HEK293 (cell line): ENCODE results near the gene CKS1B.
A peak's percentile ranks its signal among the peaks of the same experiment; 100 is the strongest.

Source experiments
- BCL11A ChIP-seq: fragments of 450-650 bp; formaldehyde crosslinking; IDR thresholded peaks from 2 replicates; pipeline ENCODE4 v1.5.1; 2016; ENCODE audit warnings: low read depth, missing biosample characterization, missing genetic modification characterization
- EGR2 ChIP-seq: fragments of 450-650 bp; formaldehyde crosslinking; IDR thresholded peaks from 2 replicates; pipeline ENCODE4 v1.5.1; 2016; ENCODE audit warnings: low read depth, missing biosample characterization, missing genetic modification characterization
- KLF7 ChIP-seq: fragments of 450-650 bp; formaldehyde crosslinking; IDR thresholded peaks from 2 replicates; pipeline ENCODE4 v1.5.1; 2016; ENCODE audit warnings: missing biosample characterization, missing genetic modification characterization, borderline replicate concordance
- REPIN1 ChIP-seq: fragments of 450-650 bp; formaldehyde crosslinking; IDR thresholded peaks from 2 replicates; pipeline ENCODE4 v1.5.1; 2017; ENCODE audit warnings: missing biosample characterization, missing genetic modification characterization, low read depth
- SALL2 ChIP-seq: fragments of 450-650 bp; formaldehyde crosslinking; IDR thresholded peaks from 2 replicates; pipeline ENCODE4 v1.5.0; 2017; ENCODE audit warnings: missing biosample characterization, mild to moderate bottlenecking, missing genetic modification characterization, borderline replicate concordance
- TCF7L2 ChIP-seq: IDR thresholded peaks from 2 replicates; pipeline ENCODE4 v1.6.1; 2011; ENCODE audit warnings: low read depth, mild to moderate bottlenecking, inconsistent platforms, low read length, moderate library complexity, borderline replicate concordance
- ZNF10 ChIP-seq: fragments of 450-650 bp; formaldehyde crosslinking; IDR thresholded peaks from 2 replicates; pipeline ENCODE4 v1.5.1; 2017; ENCODE audit warnings: missing biosample characterization, missing genetic modification characterization
- ZNF16 ChIP-seq: fragments of 450-650 bp; formaldehyde crosslinking; IDR thresholded peaks from 2 replicates; pipeline ENCODE4 v1.5.1; 2016; ENCODE audit warnings: low read depth, missing biosample characterization, missing genetic modification characterization
- ZNF184 ChIP-seq: fragments of 450-650 bp; IDR thresholded peaks from 2 replicates; pipeline ENCODE4 v1.5.1; 2018; ENCODE audit warnings: missing biosample characterization, mild to moderate bottlenecking, missing genetic modification characterization
- ZNF223 ChIP-seq: fragments of 450-650 bp; formaldehyde crosslinking; IDR thresholded peaks from 2 replicates; pipeline ENCODE4 v1.5.1; 2016; ENCODE audit warnings: missing biosample characterization, missing genetic modification characterization
- ZNF391 ChIP-seq: fragments of 450-650 bp; formaldehyde crosslinking; IDR thresholded peaks from 2 replicates; pipeline ENCODE4 v1.5.1; 2016; ENCODE audit warnings: low read depth, missing biosample characterization, missing genetic modification characterization, borderline replicate concordance
- ZNF501 ChIP-seq: fragments of 450-650 bp; formaldehyde crosslinking; IDR thresholded peaks from 2 replicates; pipeline ENCODE4 v1.5.1; 2016; ENCODE audit warnings: missing biosample characterization, missing genetic modification characterization
- ZNF514 ChIP-seq: fragments of 450-650 bp; formaldehyde crosslinking; IDR thresholded peaks from 2 replicates; pipeline ENCODE4 v1.5.1; 2016; ENCODE audit warnings: missing biosample characterization, missing genetic modification characterization
- ZNF629 ChIP-seq: fragments of 450-650 bp; formaldehyde crosslinking; IDR thresholded peaks from 2 replicates; pipeline ENCODE4 v1.5.1; 2017; ENCODE audit warnings: missing biosample characterization, missing genetic modification characterization
- ZNF658 ChIP-seq: fragments of 450-650 bp; formaldehyde crosslinking; IDR thresholded peaks from 2 replicates; pipeline ENCODE4; 2016; ENCODE audit warnings: missing biosample characterization, missing genetic modification characterization
- ZNF664 ChIP-seq: fragments of 450-650 bp; formaldehyde crosslinking; IDR thresholded peaks from 2 replicates; pipeline ENCODE4 v1.5.1; 2016; ENCODE audit warnings: missing biosample characterization, missing genetic modification characterization
- ZNF701 ChIP-seq: fragments of 450-650 bp; formaldehyde crosslinking; IDR thresholded peaks from 2 replicates; pipeline ENCODE4 v1.5.1; 2016; ENCODE audit warnings: missing biosample characterization, missing genetic modification characterization
- ZSCAN16 ChIP-seq: fragments of 450-650 bp; formaldehyde crosslinking; IDR thresholded peaks from 2 replicates; pipeline ENCODE4 v1.5.1; 2016; ENCODE audit warnings: missing biosample characterization, missing genetic modification characterization
- ZSCAN23 ChIP-seq: fragments of 450-650 bp; formaldehyde crosslinking; IDR thresholded peaks from 2 replicates; pipeline ENCODE4 v1.5.1; 2016; ENCODE audit warnings: missing biosample characterization, missing genetic modification characterization
- TF ChIP-seq, protein P1 (sequence below): fragments of 450-650 bp; formaldehyde crosslinking; IDR thresholded peaks from 2 replicates; pipeline ENCODE4 v1.5.1; 2016; ENCODE audit warnings: missing biosample characterization, missing genetic modification characterization
- TF ChIP-seq, protein P2 (sequence below): fragments of 450-650 bp; formaldehyde crosslinking; IDR thresholded peaks from 2 replicates; pipeline ENCODE4 v1.5.1; 2016; ENCODE audit warnings: missing biosample characterization, missing genetic modification characterization, borderline replicate concordance
- TF ChIP-seq, protein P3 (sequence below): fragments of 450-650 bp; formaldehyde crosslinking; IDR thresholded peaks from 2 replicates; pipeline ENCODE4 v1.5.1; 2017; ENCODE audit warnings: missing biosample characterization, missing genetic modification characterization
- TF ChIP-seq, protein P4 (sequence below): fragments of 450-650 bp; formaldehyde crosslinking; IDR thresholded peaks from 2 replicates; pipeline ENCODE4 v1.5.1; 2016; ENCODE audit warnings: missing biosample characterization, missing genetic modification characterization
- TF ChIP-seq, protein P5 (sequence below): IDR thresholded peaks from 2 replicates; pipeline ENCODE4 v1.6.1; 2011; ENCODE audit warnings: mild to moderate bottlenecking, low read depth, low read length, borderline replicate concordance
- TF ChIP-seq, protein P6 (sequence below): fragments of 450-650 bp; formaldehyde crosslinking; IDR thresholded peaks from 2 replicates; pipeline ENCODE4 v1.5.1; 2016; ENCODE audit warnings: missing biosample characterization, missing genetic modification characterization, borderline replicate concordance

CKS1B gene

DNA sequence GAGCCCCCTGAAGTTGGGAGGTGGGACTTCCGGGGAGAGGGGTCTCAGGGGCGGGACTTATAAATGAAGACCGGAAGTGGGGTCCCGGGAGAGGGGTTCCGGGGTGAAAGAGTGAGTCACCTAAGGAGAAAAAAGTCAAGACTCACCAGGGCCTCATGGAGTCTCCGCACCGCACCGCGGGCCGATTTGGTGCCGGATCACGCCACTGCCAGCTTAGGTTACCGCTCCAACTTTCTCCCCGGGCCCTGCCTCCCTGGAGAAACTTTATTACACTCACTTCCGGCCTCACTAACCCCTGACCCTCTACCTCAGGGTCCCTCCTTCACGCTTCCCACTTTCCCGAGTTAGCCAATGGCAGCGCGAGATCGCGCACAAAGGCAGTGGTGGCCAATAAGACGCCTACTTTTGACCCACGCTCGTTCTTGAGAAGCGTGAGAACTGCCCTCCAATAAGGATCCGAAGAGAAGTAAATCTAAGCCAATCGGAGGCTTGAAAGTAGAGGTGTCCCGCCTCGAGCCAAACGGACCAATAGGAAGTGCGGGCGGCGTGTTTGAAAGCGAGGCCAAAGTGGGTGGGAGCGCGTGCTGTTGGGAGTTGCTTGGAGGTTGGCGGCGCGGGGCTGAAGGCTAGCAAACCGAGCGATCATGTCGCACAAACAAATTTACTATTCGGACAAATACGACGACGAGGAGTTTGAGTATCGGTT, at the start of gene CKS1B (continued):
- TF ChIP-seq ZSCAN23 (tag by site-specific recombination) (0 out of 2 replicates have a peak, but pooled peaks have one; percentile 51), ZNF664 (no peak), ZNF391 (tag by site-specific recombination) (peak; percentile 17; the same call in 1 of the 2 replicates), ZNF184 (tag by site-specific recombination) (0 out of 2 replicates have a peak, but pooled peaks have one; percentile 40), ZNF501 (tag by site-specific recombination) (peak; percentile 78; the same call in 1 of the 2 replicates), ZSCAN16 (tag by site-specific recombination) (no peak), ZNF658 (tag by site-specific recombination) (no peak), REPIN1 (no peak), ZNF10 (tag by site-specific recombination) (no peak), SALL2 (tag by site-specific recombination) (no peak), TCF7L2 (peak; percentile 98), KLF7 (tag by site-specific recombination) (no peak), ZNF701 (tag by site-specific recombination) (no peak), ZNF514 (no peak), ZNF629 (tag by site-specific recombination) (no peak; the same call in 1 of the 2 replicates), ZNF16 (no peak), BCL11A (tag by site-specific recombination) (peak; percentile 99), ZNF223 (tag by site-specific recombination) (no peak), EGR2 (tag by site-specific recombination) (peak; percentile 87)
- TF ChIP-seq, protein P1, sequence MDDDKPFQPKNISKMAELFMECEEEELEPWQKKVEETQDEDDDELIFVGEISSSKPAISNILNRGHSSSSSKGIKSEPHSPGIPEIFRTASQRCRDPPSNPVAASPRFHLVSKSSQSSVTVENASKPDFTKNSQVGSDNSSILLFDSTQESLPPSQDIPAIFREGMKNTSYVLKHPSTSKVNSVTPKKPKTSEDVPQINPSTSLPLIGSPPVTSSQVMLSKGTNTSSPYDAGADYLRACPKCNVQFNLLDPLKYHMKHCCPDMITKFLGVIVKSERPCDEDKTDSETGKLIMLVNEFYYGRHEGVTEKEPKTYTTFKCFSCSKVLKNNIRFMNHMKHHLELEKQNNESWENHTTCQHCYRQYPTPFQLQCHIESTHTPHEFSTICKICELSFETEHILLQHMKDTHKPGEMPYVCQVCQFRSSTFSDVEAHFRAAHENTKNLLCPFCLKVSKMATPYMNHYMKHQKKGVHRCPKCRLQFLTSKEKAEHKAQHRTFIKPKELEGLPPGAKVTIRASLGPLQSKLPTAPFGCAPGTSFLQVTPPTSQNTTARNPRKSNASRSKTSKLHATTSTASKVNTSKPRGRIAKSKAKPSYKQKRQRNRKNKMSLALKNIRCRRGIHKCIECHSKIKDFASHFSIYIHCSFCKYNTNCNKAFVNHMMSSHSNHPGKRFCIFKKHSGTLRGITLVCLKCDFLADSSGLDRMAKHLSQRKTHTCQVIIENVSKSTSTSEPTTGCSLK = no peak
- TF ChIP-seq, protein P2, sequence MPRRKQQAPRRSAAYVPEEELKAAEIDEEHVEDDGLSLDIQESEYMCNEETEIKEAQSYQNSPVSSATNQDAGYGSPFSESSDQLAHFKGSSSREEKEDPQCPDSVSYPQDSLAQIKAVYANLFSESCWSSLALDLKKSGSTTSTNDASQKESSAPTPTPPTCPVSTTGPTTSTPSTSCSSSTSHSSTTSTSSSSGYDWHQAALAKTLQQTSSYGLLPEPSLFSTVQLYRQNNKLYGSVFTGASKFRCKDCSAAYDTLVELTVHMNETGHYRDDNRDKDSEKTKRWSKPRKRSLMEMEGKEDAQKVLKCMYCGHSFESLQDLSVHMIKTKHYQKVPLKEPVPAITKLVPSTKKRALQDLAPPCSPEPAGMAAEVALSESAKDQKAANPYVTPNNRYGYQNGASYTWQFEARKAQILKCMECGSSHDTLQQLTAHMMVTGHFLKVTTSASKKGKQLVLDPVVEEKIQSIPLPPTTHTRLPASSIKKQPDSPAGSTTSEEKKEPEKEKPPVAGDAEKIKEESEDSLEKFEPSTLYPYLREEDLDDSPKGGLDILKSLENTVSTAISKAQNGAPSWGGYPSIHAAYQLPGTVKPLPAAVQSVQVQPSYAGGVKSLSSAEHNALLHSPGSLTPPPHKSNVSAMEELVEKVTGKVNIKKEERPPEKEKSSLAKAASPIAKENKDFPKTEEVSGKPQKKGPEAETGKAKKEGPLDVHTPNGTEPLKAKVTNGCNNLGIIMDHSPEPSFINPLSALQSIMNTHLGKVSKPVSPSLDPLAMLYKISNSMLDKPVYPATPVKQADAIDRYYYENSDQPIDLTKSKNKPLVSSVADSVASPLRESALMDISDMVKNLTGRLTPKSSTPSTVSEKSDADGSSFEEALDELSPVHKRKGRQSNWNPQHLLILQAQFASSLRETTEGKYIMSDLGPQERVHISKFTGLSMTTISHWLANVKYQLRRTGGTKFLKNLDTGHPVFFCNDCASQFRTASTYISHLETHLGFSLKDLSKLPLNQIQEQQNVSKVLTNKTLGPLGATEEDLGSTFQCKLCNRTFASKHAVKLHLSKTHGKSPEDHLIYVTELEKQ (tag by site-specific recombination) = no peak
- TF ChIP-seq, protein P3, sequence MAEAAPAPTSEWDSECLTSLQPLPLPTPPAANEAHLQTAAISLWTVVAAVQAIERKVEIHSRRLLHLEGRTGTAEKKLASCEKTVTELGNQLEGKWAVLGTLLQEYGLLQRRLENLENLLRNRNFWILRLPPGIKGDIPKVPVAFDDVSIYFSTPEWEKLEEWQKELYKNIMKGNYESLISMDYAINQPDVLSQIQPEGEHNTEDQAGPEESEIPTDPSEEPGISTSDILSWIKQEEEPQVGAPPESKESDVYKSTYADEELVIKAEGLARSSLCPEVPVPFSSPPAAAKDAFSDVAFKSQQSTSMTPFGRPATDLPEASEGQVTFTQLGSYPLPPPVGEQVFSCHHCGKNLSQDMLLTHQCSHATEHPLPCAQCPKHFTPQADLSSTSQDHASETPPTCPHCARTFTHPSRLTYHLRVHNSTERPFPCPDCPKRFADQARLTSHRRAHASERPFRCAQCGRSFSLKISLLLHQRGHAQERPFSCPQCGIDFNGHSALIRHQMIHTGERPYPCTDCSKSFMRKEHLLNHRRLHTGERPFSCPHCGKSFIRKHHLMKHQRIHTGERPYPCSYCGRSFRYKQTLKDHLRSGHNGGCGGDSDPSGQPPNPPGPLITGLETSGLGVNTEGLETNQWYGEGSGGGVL (tag by site-specific recombination) = no peak
- TF ChIP-seq, protein P4, sequence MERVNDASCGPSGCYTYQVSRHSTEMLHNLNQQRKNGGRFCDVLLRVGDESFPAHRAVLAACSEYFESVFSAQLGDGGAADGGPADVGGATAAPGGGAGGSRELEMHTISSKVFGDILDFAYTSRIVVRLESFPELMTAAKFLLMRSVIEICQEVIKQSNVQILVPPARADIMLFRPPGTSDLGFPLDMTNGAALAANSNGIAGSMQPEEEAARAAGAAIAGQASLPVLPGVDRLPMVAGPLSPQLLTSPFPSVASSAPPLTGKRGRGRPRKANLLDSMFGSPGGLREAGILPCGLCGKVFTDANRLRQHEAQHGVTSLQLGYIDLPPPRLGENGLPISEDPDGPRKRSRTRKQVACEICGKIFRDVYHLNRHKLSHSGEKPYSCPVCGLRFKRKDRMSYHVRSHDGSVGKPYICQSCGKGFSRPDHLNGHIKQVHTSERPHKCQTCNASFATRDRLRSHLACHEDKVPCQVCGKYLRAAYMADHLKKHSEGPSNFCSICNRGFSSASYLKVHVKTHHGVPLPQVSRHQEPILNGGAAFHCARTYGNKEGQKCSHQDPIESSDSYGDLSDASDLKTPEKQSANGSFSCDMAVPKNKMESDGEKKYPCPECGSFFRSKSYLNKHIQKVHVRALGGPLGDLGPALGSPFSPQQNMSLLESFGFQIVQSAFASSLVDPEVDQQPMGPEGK (tag by site-specific recombination) = no peak; the same call in 1 of the 2 replicates
- TF ChIP-seq, protein P5, sequence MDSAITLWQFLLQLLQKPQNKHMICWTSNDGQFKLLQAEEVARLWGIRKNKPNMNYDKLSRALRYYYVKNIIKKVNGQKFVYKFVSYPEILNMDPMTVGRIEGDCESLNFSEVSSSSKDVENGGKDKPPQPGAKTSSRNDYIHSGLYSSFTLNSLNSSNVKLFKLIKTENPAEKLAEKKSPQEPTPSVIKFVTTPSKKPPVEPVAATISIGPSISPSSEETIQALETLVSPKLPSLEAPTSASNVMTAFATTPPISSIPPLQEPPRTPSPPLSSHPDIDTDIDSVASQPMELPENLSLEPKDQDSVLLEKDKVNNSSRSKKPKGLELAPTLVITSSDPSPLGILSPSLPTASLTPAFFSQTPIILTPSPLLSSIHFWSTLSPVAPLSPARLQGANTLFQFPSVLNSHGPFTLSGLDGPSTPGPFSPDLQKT = peak; percentile 84
- TF ChIP-seq, protein P6, sequence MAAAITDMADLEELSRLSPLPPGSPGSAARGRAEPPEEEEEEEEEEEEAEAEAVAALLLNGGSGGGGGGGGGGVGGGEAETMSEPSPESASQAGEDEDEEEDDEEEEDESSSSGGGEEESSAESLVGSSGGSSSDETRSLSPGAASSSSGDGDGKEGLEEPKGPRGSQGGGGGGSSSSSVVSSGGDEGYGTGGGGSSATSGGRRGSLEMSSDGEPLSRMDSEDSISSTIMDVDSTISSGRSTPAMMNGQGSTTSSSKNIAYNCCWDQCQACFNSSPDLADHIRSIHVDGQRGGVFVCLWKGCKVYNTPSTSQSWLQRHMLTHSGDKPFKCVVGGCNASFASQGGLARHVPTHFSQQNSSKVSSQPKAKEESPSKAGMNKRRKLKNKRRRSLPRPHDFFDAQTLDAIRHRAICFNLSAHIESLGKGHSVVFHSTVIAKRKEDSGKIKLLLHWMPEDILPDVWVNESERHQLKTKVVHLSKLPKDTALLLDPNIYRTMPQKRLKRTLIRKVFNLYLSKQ (tag by site-specific recombination) = no peak
